ENCODE results near the gene HSPA1L. TPM values are rescaled to one million over a fixed set of nuclear protein-coding genes. Genes with fewer than 3 reads are reported as not detected.

The HSPA1L gene
- total and polyA plus RNA-seq, 4 donors: 0.27 to 0.79 (median 0.47) TPM

- Histone ChIP-seq H3K4me3 (ENCODE audit: low read depth in 1 of 3, low read length in 3 of 3) (no peak overlapping the region), H3K36me3 (ENCODE audit: control insufficient read depth in 4 of 4, insufficient read depth in 3 of 4, low read depth in 1 of 4, low read length in 3 of 4) (no peaks in the 10 kb centered on the region), H3K9ac (ENCODE audit: low read depth in 1 of 2, low read length in 2 of 2) (no peak overlapping the region), H3K4me1 (ENCODE audit: control insufficient read depth in 4 of 4, insufficient read depth in 4 of 4, low read length in 3 of 4) (peaks cover 0 to 6% (median 2%) of the 10 kb centered on the region in 4 donors), H3K27me3 (ENCODE audit: control insufficient read depth in 4 of 4, insufficient read depth in 4 of 4, low read length in 3 of 4) (no peaks in the 10 kb centered on the region), H3K9me3 (ENCODE audit: control insufficient read depth in 4 of 4, low read length in 3 of 4) (no peaks in the 10 kb centered on the region), H3K27ac (ENCODE audit: low read depth in 1 of 2, low read length in 2 of 2) (no peak overlapping the region)
- TF ChIP-seq TAF1 (conservative IDR thresholded peaks at IDR 0.05) (no peak), ZBTB33 (IDR thresholded peaks at IDR 0.05) (no peak), GABPA (IDR thresholded peaks at IDR 0.05 in 1 of 2, conservative IDR thresholded peaks at IDR 0.05 in 1 of 2) (no peak), RAD21 (IDR thresholded peaks at IDR 0.05) (no peak), REST (IDR thresholded peaks at IDR 0.05) (no peak), FOXA2 (IDR thresholded peaks at IDR 0.05) (no peak), SP1 (IDR thresholded peaks at IDR 0.05) (no peak), NR2F2 (IDR thresholded peaks at IDR 0.05) (no peak), EGR1 (IDR thresholded peaks at IDR 0.05; ENCODE audit: low read depth in 2 of 2) (no peak), HNF4A (conservative IDR thresholded peaks at IDR 0.05) (no peak), CTCF (IDR thresholded peaks at IDR 0.05; ENCODE audit: low read depth, low read length, missing input control) (no peak), YY1 (IDR thresholded peaks at IDR 0.05) (no peak)
- no peak for DNase-seq (ENCODE audit: low spot score)
- WGBS: 92% methylated on average over 12 of the region's 12 CpGs
Measured at GRCh38 chr6:31799781-31800180, 15.3 kb downstream of the HSPA1L start.

GRCh38 chr6:31797588-31797987 lies 17.5 kb downstream of the HSPA1L start:
- Histone ChIP-seq H3K4me3 (ENCODE audit: low read depth in 1 of 3, low read length in 3 of 3) (no peak overlapping the region), H3K9me3 (ENCODE audit: control insufficient read depth in 4 of 4, low read length in 3 of 4) (no peaks in the 10 kb centered on the region), H3K4me1 (ENCODE audit: control insufficient read depth in 4 of 4, insufficient read depth in 4 of 4, low read length in 3 of 4) (peaks cover 0 to 10% (median 6%) of the 10 kb centered on the region in 4 donors), H3K27ac (ENCODE audit: low read depth in 1 of 2, low read length in 2 of 2) (no peak overlapping the region), H3K9ac (ENCODE audit: low read depth in 1 of 2, low read length in 2 of 2) (no peak overlapping the region), H3K36me3 (ENCODE audit: control insufficient read depth in 4 of 4, insufficient read depth in 3 of 4, low read depth in 1 of 4, low read length in 3 of 4) (peaks cover 0 to 4% (median 2%) of the 10 kb centered on the region in 4 donors), H3K27me3 (ENCODE audit: control insufficient read depth in 4 of 4, insufficient read depth in 4 of 4, low read length in 3 of 4) (no peaks in the 10 kb centered on the region)
- TF ChIP-seq NR2F2 (IDR thresholded peaks at IDR 0.05): no peak
- DNase-seq (ENCODE audit: low spot score): no peak
- 68% methylated on average over 5 of the region's 5 CpGs for WGBS
